Vagina (tissue), 2 donors: Measurements from ENCODE around the gene PTPRE. TPM values are rescaled to one million over a fixed set of nuclear protein-coding genes. Genes with fewer than 3 reads are reported as not detected.

Experiments used
- DNase-seq, 2 donors: peaks; one replicate each; pipeline ENCODE4 v3.0.0-alpha.2; 2017; ENCODE audit errors: extremely low spot score in 2 of 2
- H3K27ac ChIP-seq: fragments of 200-600 bp; sonication (generic); one replicate; pipeline ENCODE4 v1.5.1; 2019
- H3K27me3 ChIP-seq: fragments of 200-600 bp; sonication (generic); one replicate; pipeline ENCODE4 v1.5.1; 2019
- H3K36me3 ChIP-seq, 2 donors: fragments of 200-600 bp; sonication (generic); one replicate each; pipeline ENCODE4 v1.5.1; 2017 to 2019
- H3K4me1 ChIP-seq: fragments of 200-600 bp; sonication (generic); one replicate; pipeline ENCODE4 v1.5.1; 2019
- H3K4me3 ChIP-seq, 2 donors: fragments of 200-600 bp; sonication (generic); 1 replicate in 1 of 2; 2 replicates in 1 of 2; pipeline ENCODE4 v1.5.1; 2016 to 2019
- H3K9me3 ChIP-seq: fragments of 200-600 bp; sonication (generic); one replicate; pipeline ENCODE4 v1.5.1; 2019
- CTCF ChIP-seq, 3 experiments: fragments of 450-650 bp in 2 of 3; fragments of 200-600 bp in 1 of 3; sonication (generic) in 1 of 3; IDR thresholded peaks; one replicate each; pipeline ENCODE4 v1.5.1; 2017 to 2019; ENCODE audit warnings: antibody characterized with exemption in 3 of 3, mild to moderate bottlenecking in 2 of 3, moderate library complexity in 2 of 3
- POLR2A ChIP-seq, 2 donors: fragments of 450-650 bp; IDR thresholded peaks; one replicate each; pipeline ENCODE4 v1.6.1; 2017; ENCODE audit warnings: antibody characterized with exemption in 2 of 2, mild to moderate bottlenecking in 2 of 2, moderate library complexity in 2 of 2
- POLR2AphosphoS5 ChIP-seq, 2 donors: sonication (generic); formaldehyde crosslinking; IDR thresholded peaks; one replicate each; pipeline ENCODE4 v1.9.0; 2017; ENCODE audit warnings: antibody characterized with exemption in 2 of 2, mild to moderate bottlenecking in 2 of 2, low read depth in 1 of 2; ENCODE audit not compliant: insufficient read depth in 1 of 2
- intact Hi-C: fragments of 100-400 bp; cut with DNase I; formaldehyde crosslinking; loops from one replicate; pipeline ENCODE4 v1.15.1; 2023
- total RNA-seq: library from RNA; depleted of rRNA; stranded (reverse); fragments of >200 nt; gene quantifications from one replicate; pipeline ENCODE4 v1.2.3, GENCODE V29; 2016

Gene PTPRE
- total RNA-seq, 1 donor from 2014 or later: 77.6 TPM

- no peak for DNase-seq
- Histone ChIP-seq H3K27me3 (no peaks in the 10 kb centered on the region), H3K9me3 (no peaks in the 10 kb centered on the region), H3K4me3 (no peak overlapping the region), H3K27ac (no peak overlapping the region), H3K4me1 (peaks cover 24% of the 10 kb centered on the region), H3K36me3 (no peaks in the 10 kb centered on the region)
- TF ChIP-seq POLR2A (IDR thresholded peaks at IDR 0.05) (no peak), POLR2AphosphoS5 (IDR thresholded peaks at IDR 0.05; ENCODE audit: insufficient read depth in 1 of 2, low read depth in 1 of 2) (no peak), CTCF (IDR thresholded peaks at IDR 0.05) (no peak)
- intact Hi-C loops: no loop called here
These were observed 153.7 kb downstream of the PTPRE start for GRCh38 chr10:128060341-128061250.

GRCh38 chr10:128061306-128062300 lies 154.7 kb downstream of the PTPRE start:
- no peak for TF ChIP-seq CTCF (IDR thresholded peaks at IDR 0.05)
- TF ChIP-seq POLR2A (IDR thresholded peaks at IDR 0.05): no peak
- no peak for TF ChIP-seq POLR2AphosphoS5 (IDR thresholded peaks at IDR 0.05; ENCODE audit: insufficient read depth in 1 of 2, low read depth in 1 of 2)
- Histone ChIP-seq H3K4me3 (no peak overlapping the region), H3K27ac (no peak overlapping the region), H3K4me1 (peaks cover 26% of the 10 kb centered on the region), H3K27me3 (no peaks in the 10 kb centered on the region), H3K36me3 (no peaks in the 10 kb centered on the region), H3K9me3 (no peaks in the 10 kb centered on the region)
- intact Hi-C loops: no loop called here
- no peak for DNase-seq

- Histone ChIP-seq H3K9me3 (no peaks in the 10 kb centered on the region), H3K27me3 (no peaks in the 10 kb centered on the region), H3K27ac (no peak overlapping the region), H3K4me1 (peaks cover 26% of the 10 kb centered on the region), H3K36me3 (no peaks in the 10 kb centered on the region), H3K4me3 (no peak overlapping the region)
- DNase-seq: no peak
- TF ChIP-seq CTCF (IDR thresholded peaks at IDR 0.05) (no peak), POLR2A (IDR thresholded peaks at IDR 0.05) (no peak), POLR2AphosphoS5 (IDR thresholded peaks at IDR 0.05; ENCODE audit: insufficient read depth in 1 of 2, low read depth in 1 of 2) (no peak)
- intact Hi-C loops: no loop called here
These were observed 155.5 kb downstream of the PTPRE start for GRCh38 chr10:128062331-128062880.

GRCh38 chr10:128062881-128063563 lies 156.1 kb downstream of the PTPRE start:
- H3K27ac ChIP-seq: no peak overlapping the region
- H3K4me3 ChIP-seq: no peak overlapping the region
- no peaks in the 10 kb centered on the region for H3K36me3 ChIP-seq
- TF ChIP-seq POLR2AphosphoS5 (IDR thresholded peaks at IDR 0.05; ENCODE audit: insufficient read depth in 1 of 2, low read depth in 1 of 2) (no peak), CTCF (IDR thresholded peaks at IDR 0.05) (no peak), POLR2A (IDR thresholded peaks at IDR 0.05) (no peak)
- peaks cover 26% of the 10 kb centered on the region for H3K4me1 ChIP-seq
- H3K9me3 ChIP-seq: no peaks in the 10 kb centered on the region
- H3K27me3 ChIP-seq: no peaks in the 10 kb centered on the region
- DNase-seq: no peak
- intact Hi-C loops: no loop called here
